Osteocyte (in vitro differentiated cells): ENCODE measurements around the gene UGT1A4. TPM values are rescaled to one million over a fixed set of nuclear protein-coding genes. Genes with fewer than 3 reads are reported as not detected.
A peak's percentile ranks its signal among the peaks of the same experiment; 100 is the strongest.

ENCODE experiments used
- DNase-seq: peaks from one replicate; pipeline ENCODE4 v3.0.0; 2021; ENCODE audit warnings: mixed read lengths; ENCODE audit not compliant: unreplicated experiment; ENCODE audit errors: extremely low spot score
- H3K27ac Mint-ChIP-seq: one replicate; pipeline ENCODE4 v1.8.0; 2021; ENCODE audit warnings: mild to moderate bottlenecking, mixed read lengths; ENCODE audit not compliant: unreplicated experiment
- H3K27me3 Mint-ChIP-seq: one replicate; pipeline ENCODE4 v1.8.0; 2021; ENCODE audit warnings: mixed read lengths; ENCODE audit not compliant: unreplicated experiment
- H3K36me3 Mint-ChIP-seq: one replicate; pipeline ENCODE4 v1.8.0; 2021; ENCODE audit warnings: mixed read lengths; ENCODE audit not compliant: unreplicated experiment
- H3K4me1 Mint-ChIP-seq: one replicate; pipeline ENCODE4 v1.8.0; 2021; ENCODE audit warnings: mixed read lengths; ENCODE audit not compliant: unreplicated experiment
- H3K4me3 Mint-ChIP-seq: one replicate; pipeline ENCODE4 v1.8.0; 2021; ENCODE audit warnings: mild to moderate bottlenecking, moderate library complexity, mixed read lengths; ENCODE audit not compliant: unreplicated experiment
- H3K9me3 Mint-ChIP-seq: one replicate; pipeline ENCODE4 v1.8.0; 2021; ENCODE audit warnings: mixed read lengths; ENCODE audit not compliant: unreplicated experiment
- total RNA-seq: library from RNA; stranded (reverse); gene quantifications from 2 replicates; pipeline ENCODE4 v1.2.1, GENCODE V29; 2021
- TF ChIP-seq, protein P1 (sequence below): fragments of 200-600 bp; sonication (generic); IDR thresholded peaks from 2 replicates; pipeline ENCODE4 v1.5.0; 2021; ENCODE audit warnings: antibody characterized with exemption, mild to moderate bottlenecking, moderate library complexity

Gene UGT1A4
- total RNA-seq, 1 donor from 2014 or later: not detected

DNA sequence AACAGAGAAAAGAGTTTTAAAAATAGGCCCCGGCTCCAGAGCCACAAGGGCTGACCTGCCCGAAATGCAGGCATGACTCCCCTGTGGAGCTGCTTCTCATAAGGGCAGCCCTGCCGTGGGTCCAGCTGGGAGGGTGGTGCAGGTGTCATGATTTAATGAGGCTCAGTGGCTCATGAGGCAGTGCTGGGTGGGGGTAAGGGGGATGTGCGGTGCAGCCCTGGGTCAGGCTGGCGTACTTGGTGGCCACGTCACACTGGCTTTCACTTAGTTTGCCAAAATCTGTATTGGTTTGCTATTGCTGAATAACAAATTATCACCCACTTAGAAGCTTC is 102.2 kb downstream of the UGT1A4 start:
- TF ChIP-seq, protein P1, sequence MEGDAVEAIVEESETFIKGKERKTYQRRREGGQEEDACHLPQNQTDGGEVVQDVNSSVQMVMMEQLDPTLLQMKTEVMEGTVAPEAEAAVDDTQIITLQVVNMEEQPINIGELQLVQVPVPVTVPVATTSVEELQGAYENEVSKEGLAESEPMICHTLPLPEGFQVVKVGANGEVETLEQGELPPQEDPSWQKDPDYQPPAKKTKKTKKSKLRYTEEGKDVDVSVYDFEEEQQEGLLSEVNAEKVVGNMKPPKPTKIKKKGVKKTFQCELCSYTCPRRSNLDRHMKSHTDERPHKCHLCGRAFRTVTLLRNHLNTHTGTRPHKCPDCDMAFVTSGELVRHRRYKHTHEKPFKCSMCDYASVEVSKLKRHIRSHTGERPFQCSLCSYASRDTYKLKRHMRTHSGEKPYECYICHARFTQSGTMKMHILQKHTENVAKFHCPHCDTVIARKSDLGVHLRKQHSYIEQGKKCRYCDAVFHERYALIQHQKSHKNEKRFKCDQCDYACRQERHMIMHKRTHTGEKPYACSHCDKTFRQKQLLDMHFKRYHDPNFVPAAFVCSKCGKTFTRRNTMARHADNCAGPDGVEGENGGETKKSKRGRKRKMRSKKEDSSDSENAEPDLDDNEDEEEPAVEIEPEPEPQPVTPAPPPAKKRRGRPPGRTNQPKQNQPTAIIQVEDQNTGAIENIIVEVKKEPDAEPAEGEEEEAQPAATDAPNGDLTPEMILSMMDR: no peak
- Mint-ChIP-seq H3K27me3 (peaks cover 8% of the 10 kb centered on the region), H3K36me3 (no peaks in the 10 kb centered on the region), H3K4me3 (no peak overlapping the region), H3K9me3 (no peaks in the 10 kb centered on the region), H3K27ac (no peak overlapping the region), H3K4me1 (peaks cover 19% of the 10 kb centered on the region)
- peak; percentile 38 for DNase-seq

DNA sequence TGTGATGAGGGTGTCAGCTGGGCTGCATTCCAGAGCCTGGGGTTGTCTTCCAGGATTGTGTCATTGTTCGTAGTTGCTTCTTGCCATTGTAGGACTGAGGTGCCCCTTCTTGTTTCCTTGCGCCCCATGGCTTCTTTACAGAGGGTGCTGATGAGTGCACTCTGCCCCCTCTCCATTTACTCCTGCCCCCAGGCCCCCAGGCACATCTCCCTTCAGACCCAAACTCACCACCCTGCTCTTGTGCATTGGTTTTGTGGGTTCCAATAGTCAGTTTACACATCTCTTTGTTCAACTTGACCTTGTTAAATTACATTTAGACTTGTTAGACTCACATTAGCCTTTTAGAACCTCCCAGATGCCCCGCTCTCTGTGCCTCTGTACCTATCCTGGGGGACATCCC is 102.7 kb downstream of the UGT1A4 start:
- TF ChIP-seq, protein P1: no peak
- peak; percentile 63 for DNase-seq
- Mint-ChIP-seq H3K27me3 (peaks cover 8% of the 10 kb centered on the region), H3K27ac (no peak overlapping the region), H3K4me1 (peaks cover 16% of the 10 kb centered on the region), H3K9me3 (no peaks in the 10 kb centered on the region), H3K36me3 (no peaks in the 10 kb centered on the region), H3K4me3 (no peak overlapping the region)

DNA sequence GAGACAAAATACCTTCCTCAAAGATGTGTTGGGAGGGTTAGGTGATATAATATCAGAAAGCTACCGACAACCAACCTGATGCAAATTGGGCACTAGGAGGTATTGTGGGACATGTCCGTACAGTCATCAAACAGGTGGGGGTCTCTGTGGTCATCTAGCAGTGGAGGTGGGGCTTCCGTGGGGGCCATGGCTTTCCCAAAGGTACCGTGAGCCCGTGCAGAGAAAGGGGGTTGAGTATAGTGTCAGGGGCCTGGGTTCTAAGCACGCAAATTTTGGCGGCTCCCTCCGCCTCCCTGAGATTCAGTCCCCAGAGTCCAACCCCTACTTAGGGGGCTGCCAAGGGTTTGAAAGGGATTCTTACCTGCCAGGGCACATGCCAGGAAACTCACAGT is 103.2 kb downstream of the UGT1A4 start:
- TF ChIP-seq, protein P1: no peak
- no peak overlapping the region for H3K27ac Mint-ChIP-seq
- H3K9me3 Mint-ChIP-seq: peaks cover 1% of the 10 kb centered on the region
- H3K4me1 Mint-ChIP-seq: peaks cover 11% of the 10 kb centered on the region
- H3K4me3 Mint-ChIP-seq: no peak overlapping the region
- H3K36me3 Mint-ChIP-seq: no peaks in the 10 kb centered on the region
- peak; percentile 73 for DNase-seq
- peaks cover 8% of the 10 kb centered on the region for H3K27me3 Mint-ChIP-seq

DNA sequence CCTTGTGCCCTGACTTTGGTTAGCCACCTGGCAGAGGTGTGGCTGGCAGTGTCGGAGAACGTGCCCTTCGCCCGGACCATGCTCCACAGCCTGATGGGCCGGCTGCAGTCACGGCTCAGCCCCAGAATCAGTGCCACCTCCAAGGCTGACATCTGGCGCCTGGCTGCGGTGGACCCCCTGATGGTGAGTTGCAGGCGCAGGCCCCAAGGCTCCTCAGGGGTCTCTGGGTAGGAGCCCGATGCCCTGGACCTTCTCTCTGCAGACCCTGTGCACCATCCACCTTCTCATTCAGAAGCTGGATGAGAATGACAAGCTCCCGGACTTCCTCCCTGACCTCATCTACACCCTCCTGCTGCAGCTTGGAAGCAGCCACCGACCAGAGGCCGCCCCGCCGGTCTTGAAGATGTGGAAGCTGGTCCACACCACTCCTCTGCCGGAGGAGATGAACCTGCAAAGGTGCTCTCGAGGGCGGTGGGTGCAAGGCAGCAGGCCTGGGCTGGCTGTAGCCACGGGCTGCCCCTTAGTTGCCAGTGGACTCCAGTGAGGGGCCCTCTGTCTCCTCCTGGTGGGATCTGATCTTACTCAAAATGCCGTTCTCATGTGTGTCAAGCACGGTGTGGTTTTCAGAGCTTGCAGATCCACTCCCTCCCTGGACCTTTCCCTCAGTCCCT is 103.7 kb downstream of the UGT1A4 start:
- Mint-ChIP-seq H3K27ac (no peak overlapping the region), H3K4me1 (peaks cover 6% of the 10 kb centered on the region), H3K9me3 (peaks cover 4% of the 10 kb centered on the region), H3K27me3 (peaks cover 7% of the 10 kb centered on the region), H3K36me3 (no peaks in the 10 kb centered on the region), H3K4me3 (no peak overlapping the region)
- DNase-seq: peak; percentile 83
- TF ChIP-seq, protein P1: no peak

Other genes starting within 250 kb of the UGT1A4 start
- 36.4 and 40.6 TPM in 2 replicates for gene USP40, start 152.0 kb upstream of the UGT1A4 start, total RNA-seq
- not detected in 2 replicates for gene UGT1A8, start 101.1 kb upstream of the UGT1A4 start, total RNA-seq
- gene UGT1A10, start 82.3 kb upstream of the UGT1A4 start, total RNA-seq: not detected in 2 replicates
- not detected in 2 replicates for gene UGT1A9, start 46.8 kb upstream of the UGT1A4 start, total RNA-seq
- gene UGT1A7, start 36.8 kb upstream of the UGT1A4 start, total RNA-seq: not detected in 2 replicates
- not detected in 2 replicates for gene UGT1A6, start 25.8 kb upstream of the UGT1A4 start, total RNA-seq
- gene UGT1A5, start 5.8 kb upstream of the UGT1A4 start, total RNA-seq: not detected in 2 replicates
- gene UGT1A3, start 10.3 kb downstream of the UGT1A4 start, total RNA-seq: not detected in 2 replicates
- not detected in 2 replicates for gene UGT1A1, start 41.5 kb downstream of the UGT1A4 start, total RNA-seq
- gene MROH2A, start 59.6 kb downstream of the UGT1A4 start, total RNA-seq: not detected in 2 replicates
- 7.7 and 7.9 TPM in 2 replicates for gene HJURP, start 135.8 kb downstream of the UGT1A4 start, total RNA-seq
- not detected in 2 replicates for gene TRPM8, start 198.6 kb downstream of the UGT1A4 start, total RNA-seq